Measurements from ENCODE around the gene ADGRV1. TPM values are rescaled to one million over a fixed set of nuclear protein-coding genes. Genes with fewer than 3 reads are reported as not detected.

The ADGRV1 gene
- total RNA-seq, 4 donors from 2014 or later: 6.0 to 37.0 (median 10.6) TPM

DNA sequence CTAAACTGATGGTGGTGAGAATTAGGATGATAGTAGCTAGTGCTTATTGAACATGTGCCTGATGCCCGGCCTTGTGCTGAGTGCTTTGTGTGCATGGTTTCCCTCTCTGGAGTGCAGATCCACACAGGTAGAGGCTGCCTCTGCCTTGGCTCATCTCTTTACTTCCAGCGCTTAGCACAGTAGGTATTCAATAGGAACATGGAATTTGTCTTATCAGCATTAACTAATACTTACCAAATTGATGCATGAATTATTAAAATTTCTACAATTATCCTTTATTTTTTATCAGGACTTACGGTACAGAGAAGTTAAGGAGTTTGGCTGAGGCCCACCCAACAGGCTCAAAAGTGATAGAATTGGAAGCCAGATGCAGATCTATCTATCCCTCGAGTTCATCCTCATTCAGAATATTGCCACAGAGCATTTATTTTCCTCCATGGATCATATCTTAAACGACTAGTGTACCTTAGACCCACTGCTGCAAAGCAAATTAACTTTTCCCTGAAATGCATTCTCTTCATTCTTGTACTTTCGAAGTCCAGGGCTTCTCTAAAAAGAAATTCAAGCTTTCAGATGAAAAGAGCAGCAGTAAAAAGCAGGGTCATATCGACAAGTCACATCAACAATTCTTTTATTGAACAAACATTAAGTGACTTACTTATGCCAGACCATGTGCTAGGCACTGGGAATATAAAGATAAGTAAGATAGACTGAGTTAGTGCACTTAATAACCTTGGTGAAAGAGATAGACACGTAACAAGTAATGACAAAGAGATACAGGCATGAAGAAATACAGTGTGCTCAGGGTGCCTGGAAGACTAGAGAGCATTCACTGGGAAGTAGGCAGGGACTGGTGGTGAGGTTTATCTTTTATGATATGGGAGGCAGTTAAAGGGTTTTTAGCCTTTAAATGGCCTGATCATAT, 534.5 kb downstream of the ADGRV1 start:
- Histone ChIP-seq H3K36me3 (no peaks in the 10 kb centered on the region), H3K4me3 (no peak overlapping the region), H3K27ac (no peak overlapping the region), H3K4me1 (peaks cover 0 to 5% (median under 1%) of the 10 kb centered on the region in 4 donors), H3K27me3 (no peaks in the 10 kb centered on the region), H3K9me3 (no peaks in the 10 kb centered on the region)
- in situ Hi-C loops (cut with MboI; ENCODE audit: low pct_ligation_motif_present in 1 of 4, low pct_unique_long_range_greater_than_20kb in 1 of 4, low sequenced_read_pairs in 3 of 4) (loop anchor here in 3 of 4 donors (10.0 to 25.0 kb wide), 3 partner anchors 156 to 231 kb away; no protein-coding TSS in a partner anchor), intact Hi-C loops (cut with DNase I; ENCODE audit: low total_unique reads) (loop anchor here (5.0 kb wide), 1 partner anchor 161 kb away; no protein-coding TSS in a partner anchor)
- WGBS, 2 donors (ENCODE audit: low coverage in 1 of 2): 58 to 75% methylated on average over 8 of the region's 8 CpGs
- TF ChIP-seq, protein P1, sequence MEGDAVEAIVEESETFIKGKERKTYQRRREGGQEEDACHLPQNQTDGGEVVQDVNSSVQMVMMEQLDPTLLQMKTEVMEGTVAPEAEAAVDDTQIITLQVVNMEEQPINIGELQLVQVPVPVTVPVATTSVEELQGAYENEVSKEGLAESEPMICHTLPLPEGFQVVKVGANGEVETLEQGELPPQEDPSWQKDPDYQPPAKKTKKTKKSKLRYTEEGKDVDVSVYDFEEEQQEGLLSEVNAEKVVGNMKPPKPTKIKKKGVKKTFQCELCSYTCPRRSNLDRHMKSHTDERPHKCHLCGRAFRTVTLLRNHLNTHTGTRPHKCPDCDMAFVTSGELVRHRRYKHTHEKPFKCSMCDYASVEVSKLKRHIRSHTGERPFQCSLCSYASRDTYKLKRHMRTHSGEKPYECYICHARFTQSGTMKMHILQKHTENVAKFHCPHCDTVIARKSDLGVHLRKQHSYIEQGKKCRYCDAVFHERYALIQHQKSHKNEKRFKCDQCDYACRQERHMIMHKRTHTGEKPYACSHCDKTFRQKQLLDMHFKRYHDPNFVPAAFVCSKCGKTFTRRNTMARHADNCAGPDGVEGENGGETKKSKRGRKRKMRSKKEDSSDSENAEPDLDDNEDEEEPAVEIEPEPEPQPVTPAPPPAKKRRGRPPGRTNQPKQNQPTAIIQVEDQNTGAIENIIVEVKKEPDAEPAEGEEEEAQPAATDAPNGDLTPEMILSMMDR (IDR thresholded peaks at IDR 0.05): no peak
- TF ChIP-seq EP300 (IDR thresholded peaks at IDR 0.05; ENCODE audit: low read depth) (no peak), POLR2A (IDR thresholded peaks at IDR 0.05) (no peak), POLR2AphosphoS5 (IDR thresholded peaks at IDR 0.05) (no peak)
- DNase-seq: no peak

DNA sequence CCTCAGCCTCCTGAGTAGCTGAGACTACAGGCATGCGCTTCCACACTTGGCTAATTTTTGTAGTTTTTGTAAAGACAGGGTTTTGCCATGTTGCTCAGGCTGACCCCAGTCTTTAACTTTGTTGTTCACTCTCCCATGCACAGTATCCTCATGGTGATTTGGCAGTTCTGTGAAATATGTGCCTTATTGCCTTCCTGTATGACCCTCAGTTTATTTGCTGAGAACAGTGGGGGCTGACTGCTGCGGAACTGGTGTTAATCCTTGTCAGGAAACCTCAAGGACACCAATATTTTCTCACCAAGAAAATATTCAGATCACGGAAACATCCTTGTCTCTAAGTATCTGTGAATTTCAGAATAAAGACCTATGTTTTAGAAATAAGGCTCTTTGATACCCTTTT, 536.7 kb downstream of the ADGRV1 start:
- Histone ChIP-seq H3K27ac (no peak overlapping the region), H3K27me3 (no peaks in the 10 kb centered on the region), H3K4me3 (no peak overlapping the region), H3K36me3 (no peaks in the 10 kb centered on the region), H3K4me1 (peaks cover 0 to 11% (median 3%) of the 10 kb centered on the region in 4 donors), H3K9me3 (no peaks in the 10 kb centered on the region)
- in situ Hi-C loops (cut with MboI; ENCODE audit: low pct_ligation_motif_present in 1 of 4, low pct_unique_long_range_greater_than_20kb in 1 of 4, low sequenced_read_pairs in 3 of 4): loop anchor here in 3 of 4 donors (10.0 to 25.0 kb wide), 3 partner anchors 158 to 233 kb away; no protein-coding TSS in a partner anchor
- TF ChIP-seq EP300 (IDR thresholded peaks at IDR 0.05; ENCODE audit: low read depth) (no peak), POLR2A (IDR thresholded peaks at IDR 0.05) (no peak), POLR2AphosphoS5 (IDR thresholded peaks at IDR 0.05) (no peak)
- TF ChIP-seq, protein P1 (IDR thresholded peaks at IDR 0.05): no peak
- intact Hi-C loops (cut with DNase I; ENCODE audit: low total_unique reads): no loop called here
- 74 to 79% methylated on average over 2 to 3 of the region's 3 CpGs for WGBS, 2 donors (ENCODE audit: low coverage in 1 of 2)
- DNase-seq: no peak

DNA sequence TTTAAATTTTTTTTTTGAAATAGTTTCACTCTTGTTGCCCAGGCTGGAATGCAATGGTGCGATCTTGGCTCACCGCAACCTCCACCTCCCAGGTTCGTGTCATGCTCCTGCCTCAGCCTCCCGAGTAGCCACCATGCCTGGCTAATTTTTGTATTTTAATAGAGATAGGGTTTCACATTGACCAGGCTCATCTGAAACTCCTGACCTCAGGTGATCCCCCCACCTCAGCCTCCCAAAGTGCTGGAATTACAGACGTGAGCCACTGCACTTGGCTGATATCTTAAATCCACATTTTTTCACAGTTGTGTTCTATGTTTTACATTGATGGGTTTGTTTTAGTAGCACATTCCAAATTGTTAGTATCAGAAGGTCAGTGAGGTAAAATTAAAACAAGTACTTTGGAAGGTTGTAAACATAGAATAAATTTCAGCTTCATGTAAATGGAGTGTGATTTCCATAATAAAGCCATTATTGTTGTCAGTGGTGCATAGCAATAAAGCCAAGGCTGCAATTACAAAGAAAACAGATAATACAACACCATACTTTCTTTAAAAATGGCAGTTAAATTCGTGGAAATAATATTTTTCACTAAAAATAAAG, 537.3 kb downstream of the ADGRV1 start:
- intact Hi-C loops (cut with DNase I; ENCODE audit: low total_unique reads): no loop called here
- 26 to 75% methylated on average over 2 to 6 of the region's 6 CpGs for WGBS, 2 donors (ENCODE audit: low coverage in 1 of 2)
- H3K27me3 ChIP-seq: no peaks in the 10 kb centered on the region
- peaks cover 0 to 11% (median 3%) of the 10 kb centered on the region in 4 donors for H3K4me1 ChIP-seq
- H3K36me3 ChIP-seq: no peaks in the 10 kb centered on the region
- H3K27ac ChIP-seq: no peak overlapping the region
- H3K9me3 ChIP-seq: no peaks in the 10 kb centered on the region
- no peak overlapping the region for H3K4me3 ChIP-seq
- no peak for DNase-seq
- TF ChIP-seq POLR2A (IDR thresholded peaks at IDR 0.05) (no peak), EP300 (IDR thresholded peaks at IDR 0.05; ENCODE audit: low read depth) (no peak), POLR2AphosphoS5 (IDR thresholded peaks at IDR 0.05) (no peak)
- TF ChIP-seq, protein P1 (IDR thresholded peaks at IDR 0.05): no peak
- in situ Hi-C loops (cut with MboI; ENCODE audit: low pct_ligation_motif_present in 1 of 4, low pct_unique_long_range_greater_than_20kb in 1 of 4, low sequenced_read_pairs in 3 of 4): loop anchor here in 3 of 4 donors (10.0 to 25.0 kb wide), 3 partner anchors 159 to 234 kb away; no protein-coding TSS in a partner anchor

DNA sequence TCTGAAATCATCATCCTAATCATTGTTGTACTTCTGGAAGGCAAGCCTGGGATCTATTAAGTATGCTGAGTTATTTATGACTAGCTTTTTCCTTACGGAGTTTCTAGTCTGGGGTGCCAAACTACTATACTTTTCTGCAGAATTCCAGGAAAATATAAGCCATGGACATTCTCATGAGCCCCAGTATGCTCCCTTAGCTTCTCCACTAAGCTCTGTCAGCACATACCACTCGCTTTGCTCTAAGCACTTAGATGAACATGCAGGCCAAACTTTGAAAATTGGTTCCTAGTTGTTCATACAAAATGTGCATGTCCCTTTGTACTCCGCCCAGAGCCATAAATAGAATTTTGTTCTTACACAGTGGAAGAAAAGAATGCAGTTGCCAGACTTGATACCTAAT, 539.9 kb downstream of the ADGRV1 start:
- no peak for DNase-seq
- WGBS, 2 donors (ENCODE audit: low coverage in 1 of 2): 52 to 64% methylated on average over 3 of the region's 3 CpGs
- intact Hi-C loops (cut with DNase I; ENCODE audit: low total_unique reads) (no loop called here), in situ Hi-C loops (cut with MboI; ENCODE audit: low pct_ligation_motif_present in 1 of 4, low pct_unique_long_range_greater_than_20kb in 1 of 4, low sequenced_read_pairs in 3 of 4) (loop anchor here in 3 of 4 donors (10.0 to 25.0 kb wide), 3 partner anchors 161 to 236 kb away; no protein-coding TSS in a partner anchor)
- Histone ChIP-seq H3K4me1 (peaks cover 0 to 23% (median 5%) of the 10 kb centered on the region in 4 donors), H3K27me3 (no peaks in the 10 kb centered on the region), H3K27ac (no peak overlapping the region), H3K9me3 (no peaks in the 10 kb centered on the region), H3K36me3 (no peaks in the 10 kb centered on the region), H3K4me3 (no peak overlapping the region)
- TF ChIP-seq POLR2A (IDR thresholded peaks at IDR 0.05): no peak
- TF ChIP-seq, protein P1 (IDR thresholded peaks at IDR 0.05): no peak
- no peak for TF ChIP-seq POLR2AphosphoS5 (IDR thresholded peaks at IDR 0.05)
- no peak for TF ChIP-seq EP300 (IDR thresholded peaks at IDR 0.05; ENCODE audit: low read depth)
